HepG2 (cell line): ENCODE data around the gene RIPOR1. TPM values are rescaled to one million over a fixed set of nuclear protein-coding genes. Genes with fewer than 3 reads are reported as not detected.
A peak's percentile ranks its signal among the peaks of the same experiment; 100 is the strongest.

Source experiments
- AHDC1 ChIP-seq: sonication (generic); formaldehyde crosslinking; IDR thresholded peaks from 2 replicates; pipeline ENCODE4 v1.5.1; 2020; ENCODE audit warnings: mild to moderate bottlenecking, missing genetic modification reagents, borderline replicate concordance
- AHR ChIP-seq: IDR thresholded peaks from 2 replicates; pipeline ENCODE4 v1.6.1; 2018; ENCODE audit warnings: missing genetic modification reagents, missing compliant biosample characterization
- ARHGAP35 ChIP-seq: sonication (generic); formaldehyde crosslinking; IDR thresholded peaks from 2 replicates; pipeline ENCODE4 v1.9.0; 2022; ENCODE audit warnings: mild to moderate bottlenecking, inconsistent platforms, moderate library complexity, missing genetic modification reagents, borderline replicate concordance
- ARID4A ChIP-seq: sonication (generic); formaldehyde crosslinking; IDR thresholded peaks from 2 replicates; pipeline ENCODE4 v1.5.0; 2020; ENCODE audit warnings: mild to moderate bottlenecking, missing genetic modification reagents, borderline replicate concordance
- ARID5B ChIP-seq: IDR thresholded peaks from 2 replicates; pipeline ENCODE4 v1.4.0; 2020; ENCODE audit warnings: mild to moderate bottlenecking, missing genetic modification reagents
- ARNT ChIP-seq: fragments of 450-650 bp; IDR thresholded peaks from 2 replicates; pipeline ENCODE4 v1.6.1; 2017
- CENPBD1 ChIP-seq: sonication (generic); formaldehyde crosslinking; IDR thresholded peaks from 2 replicates; pipeline ENCODE4 v1.8.0; 2022; ENCODE audit warnings: missing genetic modification reagents, low read depth, mild to moderate bottlenecking, borderline replicate concordance
- HOXA5 ChIP-seq: sonication (generic); formaldehyde crosslinking; IDR thresholded peaks from 2 replicates; pipeline ENCODE4 v1.4.0; 2020; ENCODE audit warnings: missing genetic modification reagents
- KAT8 ChIP-seq: IDR thresholded peaks from 2 replicates; pipeline ENCODE4 v1.6.1; 2016; ENCODE audit warnings: missing genetic modification reagents, missing compliant biosample characterization
- KLF12 ChIP-seq: sonication (generic); formaldehyde crosslinking; IDR thresholded peaks from 2 replicates; pipeline ENCODE4 v1.4.0; 2020; ENCODE audit warnings: missing genetic modification reagents, borderline replicate concordance
- NFE2L2 ChIP-seq: fragments of 150-350 bp; IDR thresholded peaks from 2 replicates; pipeline ENCODE4 v1.6.1; 2014; ENCODE audit warnings: low read length
- RORA ChIP-seq: sonication (generic); formaldehyde crosslinking; IDR thresholded peaks from 2 replicates; pipeline ENCODE4 v1.5.0; 2020; ENCODE audit warnings: mild to moderate bottlenecking, missing genetic modification reagents, moderate library complexity
- SKI ChIP-seq: fragments of 450-650 bp; IDR thresholded peaks from one replicate; pipeline ENCODE4 v1.6.1; 2018; ENCODE audit warnings: mild to moderate bottlenecking; ENCODE audit not compliant: partially characterized antibody
- TCF7L2 ChIP-seq: IDR thresholded peaks from 2 replicates; pipeline ENCODE4 v1.6.1; 2011; ENCODE audit warnings: mild to moderate bottlenecking, low read depth, low read length, moderate library complexity
- ZNF124 ChIP-seq: sonication (generic); formaldehyde crosslinking; IDR thresholded peaks from 2 replicates; pipeline ENCODE4 v1.4.0; 2020; ENCODE audit warnings: missing genetic modification reagents
- ZNF879 ChIP-seq: sonication (generic); formaldehyde crosslinking; IDR thresholded peaks from 2 replicates; pipeline ENCODE4 v1.8.1; 2023; ENCODE audit warnings: missing genetic modification reagents
- polyA plus RNA-seq, 8 experiments: library from polyadenylated mRNA; depleted of rRNA in 3 of 8; stranded (reverse) in 7 of 8; unstranded in 1 of 8; fragments of >200 nt; fragmentation: Illumina TruSeq in 4 of 8; extraction: Trizol in 4 of 8; gene quantifications; 2 replicates each; pipeline versions ENCODE4 v1.2.1 to v1.2.3, GENCODE V29; 2011 to 2016; ENCODE audit warnings: low read depth in 4 of 8, missing spikeins in 1 of 8, mixed read lengths in 1 of 8; ENCODE audit not compliant: insufficient read depth in 1 of 8
- total RNA-seq, 5 experiments: library from RNA; depleted of rRNA; stranded (reverse); fragments of >200 nt; fragmentation: Illumina TruSeq; extraction: Trizol; gene quantifications; 2 replicates each; pipeline ENCODE4 v1.2.3, GENCODE V29; 2016; ENCODE audit warnings: low read depth in 1 of 5

RIPOR1 gene
- total and polyA plus RNA-seq, 2 of the 13 experiments (the other 11 are each of a cell fraction or from before 2014, with no cell fraction given), result 4.6 to 8.1 TPM

GRCh38 chr16:67546761-67547422 is 18.3 kb downstream of the RIPOR1 start (continued):
- TF ChIP-seq AHR (CRISPR knock-in tag), result peak; percentile 63; the same call in 1 of the 2 replicates
- no peak; the same call in 1 of the 2 replicates for TF ChIP-seq ARHGAP35 (CRISPR knock-in tag)
- no peak for TF ChIP-seq ARID5B (CRISPR knock-in tag)
- TF ChIP-seq ARID4A, result no peak; the same call in 1 of the 2 replicates
- TF ChIP-seq HOXA5, result no peak
- no peak for TF ChIP-seq SKI
- no peak for TF ChIP-seq ZNF879
- TF ChIP-seq NFE2L2, result no peak
- TF ChIP-seq ARNT, result no peak
- no peak for TF ChIP-seq AHDC1 (CRISPR knock-in tag)
- no peak for TF ChIP-seq RORA (CRISPR knock-in tag)
- peak; percentile 81; the same call in 1 of the 2 replicates for TF ChIP-seq ZNF124 (CRISPR knock-in tag)
- TF ChIP-seq CENPBD1 (CRISPR knock-in tag), result no peak
- TF ChIP-seq TCF7L2, result no peak
- TF ChIP-seq KAT8 (CRISPR knock-in tag), result 0 out of 2 replicates have a peak, but pooled peaks have one; percentile 20
- TF ChIP-seq KLF12 (CRISPR knock-in tag), result no peak
